DLD1 (cell line): ENCODE results near the gene SLC25A19.

Experiments
- in situ Hi-C: cut with HindIII; loops from 2 replicates; pipeline ENCODE4 v1.10.0; 2017; ENCODE audit warnings: low sequenced_read_pairs

Gene SLC25A19

DNA sequence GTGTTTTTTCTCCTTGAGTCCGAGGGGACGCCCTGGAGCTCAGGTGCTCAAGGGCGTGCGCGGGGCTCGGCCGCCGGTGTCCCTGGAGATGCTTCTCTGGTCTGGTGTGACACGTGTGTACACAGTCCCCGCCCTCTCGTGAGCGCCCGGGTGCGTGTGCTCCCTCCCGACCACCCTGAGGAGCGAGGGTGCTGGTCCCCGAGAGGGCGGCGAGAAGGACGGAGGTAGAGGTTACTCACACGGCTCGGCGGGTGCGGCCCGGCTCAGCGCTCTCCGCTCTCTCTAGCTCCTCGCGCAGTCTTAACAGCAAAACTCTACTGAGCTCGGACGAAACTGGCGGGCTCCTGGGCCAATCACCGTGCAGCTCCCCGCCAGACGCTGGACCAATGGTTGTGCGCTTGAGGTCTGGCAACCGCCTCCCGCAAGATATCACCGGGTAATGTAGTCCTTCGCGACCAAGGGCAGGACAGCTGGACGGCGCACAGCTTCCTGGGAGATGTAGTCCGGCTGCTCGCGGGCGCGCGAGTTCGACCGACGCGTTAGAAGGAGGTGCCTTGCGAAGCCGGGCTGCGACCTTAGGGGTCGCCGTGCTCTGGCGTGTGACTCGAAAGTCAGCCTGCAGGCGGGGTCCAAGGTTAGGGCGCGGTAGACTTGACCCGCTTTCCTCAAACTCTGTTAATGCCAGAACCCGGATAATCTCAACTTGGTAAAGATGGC is at the start of gene SLC25A19:
TSS of gene SLC25A19 (minus strand) at position 319 of the 717 bp plus-strand sequence. CDS start 2,669 bp downstream, outside the sequence.
- in situ Hi-C loops: no loop called here

DNA sequence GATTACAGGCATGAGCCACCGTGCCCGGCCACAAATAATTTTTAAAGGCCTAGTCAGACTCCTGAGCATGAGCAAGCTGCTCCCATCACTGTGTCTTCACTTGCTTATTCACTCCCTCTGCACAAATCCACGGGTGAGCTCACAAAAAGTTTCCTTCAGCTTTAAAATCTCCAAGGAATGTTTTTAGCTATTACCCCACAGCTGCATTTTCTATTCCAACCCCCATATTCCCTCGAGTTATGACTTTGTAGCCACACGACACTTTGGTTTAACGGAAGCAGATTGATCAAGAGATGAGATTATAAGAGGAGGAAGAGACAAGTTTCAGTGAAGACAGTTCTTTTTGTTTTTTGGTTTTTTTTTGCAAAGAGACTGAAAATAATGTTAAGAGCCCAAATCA is 49.1 kb upstream of the SLC25A19 start:
- in situ Hi-C loops: no loop called here

DNA sequence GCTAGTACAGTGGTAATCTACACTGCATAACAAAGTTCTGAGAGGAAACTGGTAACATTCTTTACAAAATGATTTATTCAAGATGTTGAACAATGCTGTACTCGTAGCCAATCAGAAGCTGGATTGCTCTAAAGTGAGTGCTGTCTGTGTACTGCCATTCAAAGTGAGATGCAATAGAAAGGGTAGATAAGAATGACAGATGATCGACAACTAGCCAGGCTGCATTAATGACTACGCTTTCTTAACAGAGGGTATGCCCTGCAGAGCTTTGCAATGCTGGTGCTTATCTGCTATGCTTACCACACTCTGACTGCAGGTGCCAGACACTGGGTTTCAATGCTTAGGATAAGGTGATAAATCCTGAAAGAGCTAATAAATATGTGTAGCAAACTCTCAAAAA is 46.1 kb upstream of the SLC25A19 start:
- in situ Hi-C loops: no loop called here

DNA sequence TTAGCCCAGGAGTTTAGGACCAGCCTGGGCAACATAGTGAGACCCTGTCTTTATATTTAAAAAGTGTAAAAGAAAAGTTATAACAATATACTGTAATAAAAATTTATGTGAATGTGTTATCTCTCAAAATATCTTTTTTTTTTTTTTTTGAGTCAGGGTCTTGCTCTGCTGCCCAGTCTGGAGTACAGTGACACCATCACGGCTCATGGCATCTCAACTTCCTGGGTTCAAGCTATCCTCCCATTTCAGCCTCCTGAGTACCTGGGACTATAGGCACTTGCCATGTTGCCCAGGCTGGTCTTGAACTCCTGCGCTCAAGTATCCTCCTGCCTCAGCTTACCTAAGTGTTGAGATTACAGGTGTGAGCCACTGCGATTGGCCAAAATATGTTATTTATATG is 45.5 kb upstream of the SLC25A19 start:
- in situ Hi-C loops: no loop called here

DNA sequence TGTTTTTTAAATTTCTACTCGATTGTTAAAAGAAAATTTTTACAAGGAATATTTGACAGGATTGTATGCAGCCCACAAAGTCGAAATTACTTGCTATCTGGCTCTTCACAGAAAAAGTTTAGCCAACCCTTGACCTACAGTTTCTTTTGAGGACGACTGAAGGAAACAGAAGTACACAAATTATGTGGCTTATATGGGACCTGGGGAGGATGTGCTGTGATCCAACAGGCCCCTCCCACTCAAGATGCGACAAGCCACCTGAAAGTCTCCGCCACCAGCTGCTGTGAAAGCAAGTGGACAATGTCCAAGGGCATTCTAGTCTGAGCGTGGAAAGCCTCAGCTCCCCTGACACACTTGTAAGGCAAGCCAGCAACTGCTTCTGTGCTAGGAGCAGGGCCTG is 42.4 kb upstream of the SLC25A19 start:
- in situ Hi-C loops: no loop called here

DNA sequence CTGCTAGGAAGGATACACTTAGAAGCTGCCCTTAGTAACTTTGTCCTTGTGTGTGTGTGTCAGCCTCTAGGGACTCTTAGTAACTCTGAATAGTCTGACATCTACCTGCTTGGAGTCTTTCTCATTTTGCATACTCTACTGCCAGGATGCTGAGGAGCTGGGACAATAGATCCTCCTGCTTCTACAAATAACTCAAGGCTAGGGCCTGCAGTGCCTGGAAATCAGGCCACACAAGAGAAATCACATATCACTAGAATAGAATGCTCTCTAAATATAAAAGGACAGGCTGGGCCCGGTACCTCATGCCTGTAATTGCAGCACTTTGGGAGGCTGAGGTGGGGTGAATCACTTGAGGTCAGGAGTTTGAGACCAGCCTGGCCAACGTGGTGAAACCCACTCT is 38.5 kb upstream of the SLC25A19 start:
- in situ Hi-C loops: no loop called here

DNA sequence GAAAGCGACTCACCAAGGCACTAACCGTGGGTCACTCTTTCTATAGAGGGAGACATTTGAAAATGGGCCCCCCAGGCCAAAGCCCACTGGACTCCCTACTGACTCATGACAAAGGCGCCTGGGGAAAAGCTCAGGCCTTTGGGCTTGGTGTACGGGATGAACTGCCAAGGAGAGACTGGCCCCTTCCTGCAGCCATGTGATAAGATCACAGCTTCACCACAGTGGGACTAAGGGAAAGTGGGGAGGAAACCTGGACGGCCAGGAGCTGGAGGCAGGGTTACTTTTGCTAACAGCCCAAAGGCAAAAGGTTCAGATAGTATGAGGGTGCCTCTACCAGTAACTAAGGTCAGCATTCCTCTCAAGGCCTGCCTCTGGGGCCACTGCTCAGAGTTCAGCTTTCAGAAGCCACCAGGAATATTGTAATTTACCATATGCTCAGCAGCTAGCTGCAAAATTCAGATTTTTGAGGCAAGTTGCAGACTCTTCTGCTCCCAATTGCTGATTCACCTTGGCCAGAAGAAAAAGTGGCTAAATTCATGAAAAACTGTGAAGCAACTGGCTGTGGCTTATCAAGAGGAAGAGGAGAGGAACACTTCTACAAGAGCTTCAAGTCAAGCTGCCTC is 37.1 kb upstream of the SLC25A19 start:
- in situ Hi-C loops: no loop called here

DNA sequence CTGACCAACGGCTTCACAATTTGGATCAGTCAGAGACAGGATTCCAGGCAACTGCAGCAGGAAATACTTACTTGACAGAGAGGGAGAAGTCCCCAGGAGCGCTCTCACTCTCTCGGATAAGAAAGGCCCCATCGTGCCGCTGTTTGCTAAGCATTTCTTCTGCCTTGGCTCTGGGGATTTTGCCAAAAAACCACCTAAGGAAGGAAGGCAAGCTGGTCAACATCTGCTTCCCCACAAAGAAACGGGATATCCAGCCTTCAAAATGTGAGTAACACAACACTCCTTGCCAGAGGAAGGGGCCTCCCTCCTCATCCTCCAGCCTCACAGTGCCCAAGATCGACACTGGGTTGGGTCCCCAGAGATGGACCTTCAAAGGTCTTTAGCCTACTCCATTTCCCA is 36.6 kb upstream of the SLC25A19 start:
- in situ Hi-C loops: no loop called here

DNA sequence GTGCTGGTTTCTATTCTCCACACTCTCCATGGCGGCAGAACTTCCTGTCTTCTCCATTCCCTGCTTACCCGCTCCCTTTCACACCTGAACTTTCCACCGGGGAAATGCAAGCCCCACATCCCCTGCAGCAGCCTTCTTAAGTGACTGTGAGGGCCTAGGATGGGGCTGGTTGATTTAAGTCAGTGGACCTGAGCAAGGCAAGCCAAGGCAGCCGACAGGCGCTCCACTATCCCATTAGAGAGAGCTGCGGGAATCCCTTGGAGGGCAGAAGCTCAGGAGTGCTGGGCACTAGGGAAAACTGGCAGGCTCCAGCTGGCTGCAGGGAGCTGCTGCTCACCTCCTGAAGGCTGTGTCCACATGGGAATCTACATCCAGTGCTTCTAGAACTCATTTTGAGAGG is 36.1 kb upstream of the SLC25A19 start:
- in situ Hi-C loops: no loop called here

DNA sequence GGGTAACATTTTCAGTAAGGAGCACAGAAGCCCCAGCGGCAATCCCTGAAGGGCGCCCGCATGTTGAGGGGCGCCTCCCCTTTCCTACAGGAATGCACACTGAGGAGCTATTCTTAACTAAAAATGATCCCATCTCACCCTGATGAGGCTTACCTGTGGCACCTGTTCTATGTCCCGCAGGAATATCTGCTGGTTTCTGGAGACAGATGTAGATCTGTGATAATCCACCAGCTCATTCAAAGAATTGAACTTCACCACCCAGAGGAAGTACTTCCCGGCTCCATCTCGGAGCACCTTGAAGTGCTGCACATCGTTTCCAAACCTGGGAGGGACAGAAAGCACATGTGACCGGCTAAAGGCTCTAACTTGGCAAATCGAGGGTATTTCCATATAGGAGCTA is 32.3 kb upstream of the SLC25A19 start:
- in situ Hi-C loops: no loop called here

DNA sequence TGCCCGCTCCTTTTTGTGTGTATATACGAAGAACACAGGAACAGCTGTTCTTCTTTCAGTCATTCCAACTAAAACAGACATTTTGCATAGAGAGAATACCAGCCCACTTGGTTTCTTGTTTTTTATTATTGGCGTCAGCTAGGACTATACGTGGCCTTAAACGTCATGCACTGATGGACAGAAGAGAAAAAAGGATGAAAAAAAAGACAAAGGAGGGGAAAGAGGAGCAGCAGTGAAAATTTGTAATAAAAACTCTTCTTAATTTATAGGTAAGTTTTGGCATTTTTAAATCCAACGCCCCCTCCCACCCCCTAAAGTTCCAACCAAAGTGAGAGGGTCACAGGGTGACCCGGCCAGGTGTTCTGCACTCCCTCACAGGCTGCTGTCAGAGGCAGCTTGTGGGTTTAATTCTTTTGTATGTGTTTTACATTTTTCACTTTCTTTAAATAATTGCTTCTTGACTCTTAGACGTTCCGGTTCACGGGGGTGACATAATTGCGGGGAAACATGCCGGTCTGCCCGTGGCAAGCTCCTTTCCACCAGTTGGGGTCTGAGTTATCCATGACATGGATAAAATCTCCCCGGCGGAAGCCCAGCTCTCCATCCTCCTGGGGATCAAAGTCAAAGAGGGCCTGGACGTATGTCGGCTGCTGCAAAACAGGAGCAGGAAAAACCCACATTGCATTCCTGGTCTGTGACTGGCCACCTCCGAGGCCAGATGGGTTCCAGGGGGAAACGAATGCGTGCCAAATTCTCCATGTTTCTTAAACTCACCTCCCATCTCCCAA is 30.9 kb upstream of the SLC25A19 start:
- in situ Hi-C loops: no loop called here

DNA sequence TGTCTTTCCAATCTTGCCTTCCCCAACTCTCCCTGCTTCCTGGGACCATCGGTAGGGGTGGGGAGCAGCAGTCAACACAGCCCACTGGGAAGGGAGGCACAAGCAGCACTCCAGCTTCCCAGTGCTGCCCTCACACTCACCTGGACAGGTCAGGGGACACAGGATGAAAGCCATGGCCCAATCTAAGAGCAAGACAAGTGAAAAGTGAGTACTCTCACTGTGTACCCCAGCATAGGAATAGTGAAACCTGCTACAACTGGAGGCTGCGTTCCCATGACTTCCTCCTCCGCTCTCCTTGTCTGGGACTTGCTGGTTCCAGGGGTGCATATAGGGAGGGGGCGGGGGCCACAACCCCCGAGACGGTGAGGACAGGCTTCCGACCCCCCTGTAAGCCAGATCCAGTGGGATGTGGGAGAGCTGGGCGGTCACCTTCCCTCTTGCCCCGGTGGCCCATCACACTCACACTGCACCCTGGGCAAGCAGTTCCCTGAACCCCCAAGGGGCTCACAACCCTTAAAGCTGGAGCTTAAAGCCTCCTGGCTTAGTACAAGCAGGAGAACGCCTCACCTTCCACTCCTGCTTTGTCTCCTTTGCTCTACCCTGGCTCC is 29.5 kb upstream of the SLC25A19 start:
- in situ Hi-C loops: no loop called here

DNA sequence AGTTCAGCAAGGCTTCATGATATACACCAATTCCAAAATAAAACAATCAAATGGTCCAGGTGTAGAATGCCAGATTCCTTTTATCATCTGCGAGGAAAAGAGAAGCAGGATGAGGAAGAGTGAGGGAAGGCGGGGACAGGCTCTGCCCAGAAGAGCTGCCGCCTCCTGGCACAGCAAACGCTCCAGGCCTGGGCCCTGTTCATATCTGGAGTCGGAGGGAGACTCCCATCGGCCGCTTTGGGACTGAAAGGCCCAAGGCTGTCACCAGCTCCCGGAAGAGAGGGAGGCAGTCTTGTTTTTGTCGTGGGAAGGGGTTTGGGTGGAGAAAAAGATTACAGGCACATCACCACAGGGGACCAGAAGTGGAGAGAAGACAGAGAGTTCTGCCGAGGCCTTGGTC is 29.0 kb upstream of the SLC25A19 start:
- in situ Hi-C loops: no loop called here

DNA sequence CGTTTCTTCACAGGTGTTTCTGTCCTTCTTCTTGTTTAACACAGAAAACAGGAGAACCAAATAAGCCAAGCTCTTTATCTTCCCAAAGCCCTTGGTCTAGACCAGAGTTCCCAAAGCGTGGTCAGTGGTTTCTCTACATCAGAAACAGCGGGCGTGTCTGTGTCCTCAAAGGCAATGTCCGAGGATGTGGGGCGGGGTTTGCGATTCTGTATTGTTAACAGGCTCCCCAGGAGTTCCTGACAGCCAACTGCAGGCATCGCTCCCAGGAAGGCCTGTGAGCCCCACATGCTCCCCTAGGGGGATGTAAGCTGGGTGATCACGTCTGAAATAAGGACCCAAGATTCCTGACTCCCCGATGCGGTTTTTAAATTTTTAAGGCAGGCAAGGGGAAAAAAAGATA is 28.4 kb upstream of the SLC25A19 start:
- in situ Hi-C loops: no loop called here

DNA sequence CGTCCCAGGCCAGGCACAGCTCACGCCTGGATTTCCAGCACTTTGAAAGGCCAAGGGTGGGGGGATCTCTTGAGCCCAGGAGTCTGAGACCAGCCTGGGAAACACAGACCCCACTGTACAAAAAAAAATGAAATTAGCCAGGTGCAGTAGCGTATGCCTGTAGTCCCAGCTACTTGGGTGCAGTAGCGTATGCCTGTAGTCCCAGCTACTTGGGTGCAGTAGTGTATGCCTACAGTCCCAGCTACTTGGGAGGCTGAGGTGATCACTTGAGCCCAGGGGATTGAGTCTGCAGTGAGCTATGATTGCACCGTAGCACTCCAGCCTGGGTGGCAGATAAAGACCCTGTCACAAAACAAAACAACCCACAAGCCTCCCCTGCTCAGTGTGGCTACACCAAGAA is 27.0 kb upstream of the SLC25A19 start:
- in situ Hi-C loops: no loop called here

DNA sequence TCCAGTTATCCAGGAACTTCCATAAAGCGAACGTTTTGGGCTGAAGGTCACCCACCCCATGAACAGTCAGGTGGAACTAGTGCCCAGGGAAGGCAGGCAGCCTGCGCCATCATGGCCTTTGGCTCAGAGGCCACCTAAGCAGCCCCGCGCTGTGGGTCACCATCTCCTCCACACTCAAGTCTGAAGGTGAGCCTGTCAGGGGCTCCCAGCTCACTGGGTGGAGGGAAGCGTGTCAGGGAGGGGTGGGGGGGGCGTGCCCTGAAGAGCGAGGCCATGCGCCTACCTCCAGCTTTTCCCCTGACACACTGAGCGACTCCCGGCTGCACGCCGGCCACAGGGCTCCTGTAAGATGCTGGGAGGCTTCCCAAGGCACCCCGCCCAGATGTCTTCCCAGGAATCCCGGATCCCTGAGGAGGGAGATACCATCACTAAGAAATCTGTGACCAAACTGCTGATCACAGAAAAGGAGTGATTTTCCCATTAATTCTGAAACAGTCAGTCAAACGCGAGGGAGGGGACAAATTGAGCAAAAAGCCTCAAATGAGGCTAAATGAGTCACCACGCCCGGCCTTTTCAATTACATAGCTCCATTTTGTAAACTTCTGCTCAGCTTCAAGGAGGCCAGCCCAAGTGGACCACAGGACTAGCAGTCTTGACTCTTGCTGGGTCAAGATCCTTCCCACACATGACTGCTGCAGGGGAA is 26.5 kb upstream of the SLC25A19 start:
- in situ Hi-C loops: no loop called here

DNA sequence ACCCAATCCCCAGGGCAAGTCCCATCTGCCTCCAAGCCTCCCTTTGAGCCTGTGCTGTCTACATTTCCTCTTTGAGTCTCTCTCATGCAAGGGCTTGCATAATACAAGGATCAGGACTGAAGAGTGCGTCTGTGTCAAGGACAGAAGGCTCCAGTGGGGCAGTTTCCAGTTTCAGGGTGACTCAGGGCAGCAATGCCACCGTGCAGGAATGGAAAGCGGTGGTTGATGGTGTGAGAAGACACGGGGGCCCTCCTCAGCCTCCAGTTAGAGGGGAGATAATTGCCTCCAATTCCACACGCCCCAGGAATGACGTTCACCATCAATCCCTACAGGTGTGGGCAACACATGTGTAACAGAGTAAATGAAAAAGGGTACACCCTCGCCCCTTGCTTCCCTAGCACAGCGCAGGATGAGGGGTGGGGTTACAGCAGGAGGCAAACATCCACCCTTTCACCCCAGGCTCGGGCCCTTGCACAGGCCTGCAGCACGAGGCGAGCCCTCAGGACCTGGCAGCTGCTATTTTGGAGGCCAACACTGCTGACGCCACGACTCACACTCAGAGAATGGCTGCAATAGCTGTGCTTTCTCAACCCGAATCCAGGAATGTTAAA is 24.8 kb upstream of the SLC25A19 start:
- in situ Hi-C loops: no loop called here

DNA sequence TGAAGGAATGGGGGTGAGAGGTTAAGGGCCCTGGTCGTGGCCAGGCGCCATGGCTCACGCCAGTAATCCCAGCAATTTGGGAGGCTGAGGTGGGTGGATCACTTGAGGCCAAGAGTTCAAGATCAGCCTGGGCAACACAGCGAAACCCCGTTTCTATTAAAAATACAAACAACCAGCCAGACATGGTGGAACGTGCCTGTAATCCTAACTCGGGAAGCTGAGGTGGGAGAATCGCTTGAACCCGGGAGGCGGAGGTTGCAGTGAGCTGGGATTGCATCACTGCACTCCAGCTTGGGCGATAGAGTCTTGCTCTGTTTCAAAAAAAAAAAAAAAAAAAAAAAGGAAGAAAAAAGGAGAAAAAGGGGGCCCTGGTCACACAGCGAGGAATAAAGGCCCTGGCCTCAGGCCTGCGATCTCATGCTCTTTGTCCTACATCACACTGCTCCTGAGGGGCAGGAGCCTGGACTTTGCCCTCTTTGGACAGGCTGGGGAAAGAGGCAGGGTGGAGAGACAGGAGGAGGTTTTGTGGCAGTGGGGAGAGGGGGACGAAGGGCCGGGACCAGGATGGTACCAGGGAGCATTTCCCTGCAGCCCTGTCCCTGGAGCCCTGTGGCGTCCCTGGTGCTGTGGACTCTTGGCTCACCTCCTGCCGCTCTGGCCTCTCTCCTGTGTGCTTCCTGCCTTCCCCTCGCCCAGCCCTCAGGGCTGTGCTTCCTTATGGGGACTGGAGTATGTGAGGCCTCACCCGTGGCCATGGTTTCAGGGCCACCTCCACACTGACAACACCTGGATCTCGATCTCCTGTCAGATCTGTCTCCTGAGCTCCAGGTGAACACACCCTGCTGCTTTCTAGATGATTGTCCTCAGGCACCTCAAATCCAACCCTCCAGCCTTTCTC is 19.7 kb upstream of the SLC25A19 start:
- in situ Hi-C loops: no loop called here

DNA sequence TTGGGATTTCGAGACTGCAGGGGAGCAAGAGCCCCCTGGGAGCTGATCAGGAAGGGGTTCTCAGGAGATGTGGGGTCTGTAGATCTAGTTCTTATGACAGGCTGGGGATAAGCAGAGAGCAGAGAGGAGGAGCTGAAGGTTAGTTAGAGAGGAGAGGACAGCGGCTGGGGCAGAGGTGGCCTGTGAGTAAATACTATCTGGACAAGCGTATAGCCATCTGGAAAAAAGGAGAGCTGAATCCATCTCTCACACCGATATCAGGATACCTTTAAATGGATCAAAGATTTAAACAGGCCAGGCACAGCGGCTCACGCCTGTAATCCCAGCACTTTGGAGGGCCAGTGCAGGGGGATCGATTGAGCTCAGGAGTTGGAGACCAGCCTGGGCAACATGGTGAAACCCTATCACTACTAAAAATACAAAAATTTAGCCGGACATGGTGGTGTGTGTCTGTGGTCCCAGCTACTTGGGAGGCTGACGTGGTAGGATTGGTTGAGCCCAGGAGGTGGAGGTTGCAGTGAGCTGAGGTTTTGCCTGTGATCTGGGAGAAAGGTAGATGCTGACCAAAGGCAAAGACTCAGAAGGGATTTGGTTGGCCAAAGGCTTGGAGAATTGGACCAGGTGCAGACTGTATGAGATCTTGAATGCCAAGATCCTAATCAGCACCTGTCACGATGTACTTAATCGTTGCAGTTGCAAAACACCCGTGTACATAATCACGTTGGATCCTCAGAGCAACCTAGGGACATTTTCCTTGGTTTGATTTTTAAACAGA is 18.9 kb upstream of the SLC25A19 start:
- in situ Hi-C loops: no loop called here
